ENCODE data around the gene PDGFB.

PDGFB gene

GRCh38 chr22:39290724-39291161 lies 46.0 kb upstream of the PDGFB start:
- no peaks in the 10 kb centered on the region for H3K9me3 ChIP-seq (ENCODE audit: severe bottlenecking)
- no peaks in the 10 kb centered on the region for H3K36me3 ChIP-seq
- H3K27me3 ChIP-seq (ENCODE audit: insufficient read depth, low read depth, severe bottlenecking): no peaks in the 10 kb centered on the region
- H3K4me3 ChIP-seq (ENCODE audit: low read depth, low read length): no peak overlapping the region
- DNase-seq: no peak
- H3K27ac ChIP-seq: no peak overlapping the region
- TF ChIP-seq CTCF (IDR thresholded peaks at IDR 0.05; ENCODE audit: low read depth, low read length): no peak

- no peaks in the 10 kb centered on the region for H3K9me3 ChIP-seq (ENCODE audit: severe bottlenecking)
- no peaks in the 10 kb centered on the region for H3K36me3 ChIP-seq
- no peak for DNase-seq
- H3K27me3 ChIP-seq (ENCODE audit: insufficient read depth, low read depth, severe bottlenecking): no peaks in the 10 kb centered on the region
- no peak overlapping the region for H3K27ac ChIP-seq
- no peak for TF ChIP-seq CTCF (IDR thresholded peaks at IDR 0.05; ENCODE audit: low read depth, low read length)
- H3K4me3 ChIP-seq (ENCODE audit: low read depth, low read length): no peak overlapping the region
Measured at GRCh38 chr22:39289975-39290720, 45.4 kb upstream of the PDGFB start.

- Histone ChIP-seq H3K27ac (no peak overlapping the region), H3K27me3 (ENCODE audit: insufficient read depth, low read depth, severe bottlenecking) (no peaks in the 10 kb centered on the region), H3K4me3 (ENCODE audit: low read depth, low read length) (no peak overlapping the region), H3K36me3 (no peaks in the 10 kb centered on the region), H3K9me3 (ENCODE audit: severe bottlenecking) (no peaks in the 10 kb centered on the region)
- no peak for DNase-seq
- TF ChIP-seq CTCF (IDR thresholded peaks at IDR 0.05; ENCODE audit: low read depth, low read length): no peak
Measured at GRCh38 chr22:39289533-39289932, 44.8 kb upstream of the PDGFB start.

- TF ChIP-seq CTCF (IDR thresholded peaks at IDR 0.05; ENCODE audit: low read depth, low read length): no peak
- H3K27me3 ChIP-seq (ENCODE audit: insufficient read depth, low read depth, severe bottlenecking): no peaks in the 10 kb centered on the region
- no peak overlapping the region for H3K27ac ChIP-seq
- H3K9me3 ChIP-seq (ENCODE audit: severe bottlenecking): no peaks in the 10 kb centered on the region
- no peaks in the 10 kb centered on the region for H3K36me3 ChIP-seq
- H3K4me3 ChIP-seq (ENCODE audit: low read depth, low read length): no peak overlapping the region
- no peak for DNase-seq
Measured at GRCh38 chr22:39288135-39288898, 43.5 kb upstream of the PDGFB start.

GRCh38 chr22:39287076-39287725 lies 42.4 kb upstream of the PDGFB start:
- TF ChIP-seq CTCF (IDR thresholded peaks at IDR 0.05; ENCODE audit: low read depth, low read length): no peak
- no peak for DNase-seq
- Histone ChIP-seq H3K4me3 (ENCODE audit: low read depth, low read length) (no peak overlapping the region), H3K27me3 (ENCODE audit: insufficient read depth, low read depth, severe bottlenecking) (no peaks in the 10 kb centered on the region), H3K27ac (no peak overlapping the region), H3K36me3 (no peaks in the 10 kb centered on the region), H3K9me3 (ENCODE audit: severe bottlenecking) (no peaks in the 10 kb centered on the region)
